Measurements from ENCODE around the gene GALNTL6.

GRCh38 chr4:172680691-172681090 is 867.5 kb downstream of the GALNTL6 start:
- TF ChIP-seq FOXM1 (IDR thresholded peaks at IDR 0.05; ENCODE audit: borderline replicate concordance) (no peak), CTBP1 (IDR thresholded peaks at IDR 0.05; ENCODE audit: borderline replicate concordance) (no peak), TARDBP (IDR thresholded peaks at IDR 0.05) (no peak), SP1 (IDR thresholded peaks at IDR 0.05) (no peak), BHLHE40 (IDR thresholded peaks at IDR 0.05; ENCODE audit: borderline replicate concordance) (no peak), ELF4 (IDR thresholded peaks at IDR 0.05) (no peak), LEF1 (IDR thresholded peaks at IDR 0.05; ENCODE audit: borderline replicate concordance) (no peak), HDGF (IDR thresholded peaks at IDR 0.05; ENCODE audit: borderline replicate concordance) (no peak), FOXA1 (IDR thresholded peaks at IDR 0.05) (no peak), PKNOX1 (IDR thresholded peaks at IDR 0.05) (no peak), SUZ12 (IDR thresholded peaks at IDR 0.05) (no peak), FOXK2 (IDR thresholded peaks at IDR 0.05) (no peak), ARNT (IDR thresholded peaks at IDR 0.05) (no peak)
